SK-N-SH (cell line): Measurements from ENCODE around the gene PALLD. TPM values are rescaled to one million over a fixed set of nuclear protein-coding genes. Genes with fewer than 3 reads are reported as not detected.

Source experiments
- CTCF ChIA-PET: fragments of 300-600, 350-600 bp; formaldehyde crosslinking; extraction: SDS; loops from one replicate; lab custom pipeline; 2021; lab: Yijun Ruan, JAX
- POLR2A ChIA-PET: fragments of 350-600 bp; sonication (Branson Sonifier 250); formaldehyde crosslinking; extraction: SDS; loops from one replicate; lab custom pipeline; 2020; ENCODE audit warnings: antibody characterized with exemption, inconsistent platforms; lab: Yijun Ruan, JAX
- DNase-seq: peaks from one replicate; pipeline ENCODE4 v3.0.0; 2012
- H2AFZ ChIP-seq: fragments of 200-600 bp; sonication (generic); 2 replicates; pipeline ENCODE4 v1.8.1; 2016; ENCODE audit warnings: antibody characterized with exemption, mild to moderate bottlenecking, low read depth
- H3F3A ChIP-seq: fragments of 200-600 bp; sonication (generic); replicated peaks from 2 replicates; pipeline ENCODE3; 2016; ENCODE audit warnings: antibody characterized with exemption, mild to moderate bottlenecking; ENCODE audit not compliant: insufficient read depth
- H3K27ac ChIP-seq, 2 experiments: fragments of 200-500 bp in 1 of 2; fragments of 200-600 bp in 1 of 2; sonication (Bioruptor generic) in 1 of 2; sonication (generic), shearing (Covaris generic) in 1 of 2; 2 replicates each; pipeline versions ENCODE4 v1.5.1 to v1.6.1; 2014 to 2016; ENCODE audit warnings: low read depth in 2 of 2, inconsistent platforms in 1 of 2, low read length in 1 of 2, mild to moderate bottlenecking in 1 of 2, mixed read lengths in 1 of 2
- H3K27me3 ChIP-seq: fragments of 200-600 bp; sonication (generic), shearing (Covaris generic); 2 replicates; pipeline ENCODE4 v1.6.1; 2016; ENCODE audit warnings: mixed run types; ENCODE audit not compliant: insufficient read depth
- H3K36me3 ChIP-seq, 2 experiments: fragments of 200-500 bp in 1 of 2; fragments of 200-600 bp in 1 of 2; sonication (Bioruptor generic) in 1 of 2; sonication (generic) in 1 of 2; replicated peaks in 1 of 2; 2 replicates each; pipeline versions ENCODE3 to v1.5.1; 2014 to 2016; ENCODE audit warnings: low read length in 1 of 2, mild to moderate bottlenecking in 1 of 2; ENCODE audit not compliant: insufficient read depth in 2 of 2, control insufficient read depth in 1 of 2
- H3K4me1 ChIP-seq, 2 experiments: fragments of 200-500 bp in 1 of 2; fragments of 200-600 bp in 1 of 2; sonication (Bioruptor generic) in 1 of 2; sonication (generic), shearing (Covaris generic) in 1 of 2; 2 replicates each; pipeline versions ENCODE4 v1.5.1 to v1.6.1; 2014 to 2016; ENCODE audit warnings: low read depth in 1 of 2, low read length in 1 of 2, mixed run types in 1 of 2; ENCODE audit not compliant: insufficient read depth in 2 of 2, control insufficient read depth in 1 of 2
- H3K4me2 ChIP-seq: fragments of 200-600 bp; sonication (generic), shearing (Covaris generic); 2 replicates; pipeline ENCODE4 v1.6.1; 2017; ENCODE audit warnings: mixed run types
- H3K4me3 ChIP-seq, 2 experiments: fragments of 200-500 bp in 1 of 2; fragments of 200-600 bp in 1 of 2; sonication (Bioruptor generic) in 1 of 2; sonication (generic), shearing (Covaris generic) in 1 of 2; 2 replicates each; pipeline versions ENCODE4 v1.5.1 to v1.8.1; 2014 to 2016; ENCODE audit warnings: low read depth in 2 of 2, inconsistent platforms in 1 of 2, low read length in 1 of 2, mild to moderate bottlenecking in 1 of 2, mixed read lengths in 1 of 2, moderate library complexity in 1 of 2
- H3K79me2 ChIP-seq: fragments of 200-600 bp; sonication (generic); 2 replicates; pipeline ENCODE4 v1.8.1; 2017; ENCODE audit warnings: mild to moderate bottlenecking; ENCODE audit not compliant: insufficient read depth
- H3K9ac ChIP-seq: fragments of 200-600 bp; sonication (generic); 2 replicates; pipeline ENCODE4 v1.6.1; 2017; ENCODE audit warnings: mixed run types
- H3K9me2 ChIP-seq: fragments of 200-600 bp; sonication (generic); 2 replicates; pipeline ENCODE4 v1.6.1; 2017; ENCODE audit warnings: mixed run types
- H3K9me3 ChIP-seq: fragments of 200-600 bp; sonication (generic); 2 replicates; pipeline ENCODE4 v1.6.1; 2017; ENCODE audit warnings: mixed run types, mild to moderate bottlenecking, moderate library complexity
- H4K20me1 ChIP-seq: fragments of 200-600 bp; sonication (generic); 2 replicates; pipeline ENCODE4 v1.6.1; 2017; ENCODE audit warnings: mild to moderate bottlenecking, mixed run types; ENCODE audit not compliant: insufficient read depth
- ELF1 ChIP-seq: IDR thresholded peaks from 2 replicates; pipeline ENCODE4 v1.4.0; 2012
- EP300 ChIP-seq, 2 experiments: IDR thresholded peaks; 2 replicates each; pipeline versions ENCODE4 v1.4.0 to v1.6.1; 2012; ENCODE audit warnings: borderline replicate concordance in 1 of 2, low read depth in 1 of 2, low read length in 1 of 2
- EZH2phosphoT487 ChIP-seq: fragments of 200-600 bp; sonication (generic); IDR thresholded peaks from 2 replicates; pipeline ENCODE4 v1.6.1; 2017; ENCODE audit warnings: low read depth, mixed run types, mild to moderate bottlenecking, antibody characterized with exemption, moderate library complexity, borderline replicate concordance
- FOSL2 ChIP-seq: IDR thresholded peaks from 2 replicates; pipeline ENCODE4 v1.4.0; 2012; ENCODE audit warnings: low read depth, mild to moderate bottlenecking, moderate library complexity, borderline replicate concordance
- GABPA ChIP-seq: IDR thresholded peaks from 2 replicates; pipeline ENCODE4 v1.4.0; 2012; ENCODE audit warnings: low read depth, mild to moderate bottlenecking
- GATA2 ChIP-seq: sonication (generic); formaldehyde crosslinking; IDR thresholded peaks from 2 replicates; pipeline ENCODE4 v1.5.0; 2020; ENCODE audit warnings: mild to moderate bottlenecking, missing genetic modification reagents
- MEF2A ChIP-seq: IDR thresholded peaks from 2 replicates; pipeline ENCODE4 v1.4.0; 2012; ENCODE audit warnings: low read depth, borderline replicate concordance
- NRF1 ChIP-seq: IDR thresholded peaks from 2 replicates; pipeline ENCODE4 v1.6.1; 2012; ENCODE audit warnings: low read depth, mild to moderate bottlenecking, low read length
- POLR2AphosphoS5 ChIP-seq: IDR thresholded peaks from 2 replicates; pipeline ENCODE4 v1.6.1; 2012; ENCODE audit warnings: low read depth, low read length
- RAD21 ChIP-seq: IDR thresholded peaks from 2 replicates; pipeline ENCODE4 v1.6.1; 2012; ENCODE audit warnings: mild to moderate bottlenecking, low read length
- REST ChIP-seq: IDR thresholded peaks from 2 replicates; pipeline ENCODE4 v1.6.1; 2012; ENCODE audit warnings: mild to moderate bottlenecking, low read depth, low read length, moderate library complexity
- RFX5 ChIP-seq: IDR thresholded peaks from 2 replicates; pipeline ENCODE4 v1.6.1; 2012; ENCODE audit warnings: mild to moderate bottlenecking, improper control_type of control experiment, low read length
- RXRA ChIP-seq: IDR thresholded peaks from 2 replicates; pipeline ENCODE4 v1.4.0; 2012; ENCODE audit warnings: low read depth, mild to moderate bottlenecking, borderline replicate concordance
- TCF12 ChIP-seq: IDR thresholded peaks from 2 replicates; pipeline ENCODE4 v1.4.0; 2012
- USF2 ChIP-seq: fragments of 150-350 bp; IDR thresholded peaks from 2 replicates; pipeline ENCODE4 v1.6.1; 2017; ENCODE audit warnings: antibody characterized with exemption, low read length, low read depth, borderline replicate concordance
- ZBTB33 ChIP-seq: IDR thresholded peaks from 2 replicates; pipeline ENCODE4 v1.4.0; 2012; ENCODE audit warnings: low read depth, borderline replicate concordance
- WGBS: methylation state at CpG from one replicate; pipeline ENCODE4 v1.1.6; 2017; ENCODE audit warnings: low lambda C conversion rate; 5-methylcytosine and 5-hydroxymethylcytosine counted together
- polyA plus RNA-seq, 3 experiments: library from polyadenylated mRNA; depleted of rRNA; stranded (reverse); fragments of >200 nt; gene quantifications; 2 replicates each; pipeline ENCODE4 v1.2.3, GENCODE V29; 2012
- TF ChIP-seq, protein P1 (sequence below): IDR thresholded peaks from 2 replicates; pipeline ENCODE4 v1.4.0; 2012; ENCODE audit warnings: low read depth, borderline replicate concordance
- TF ChIP-seq, protein P2 (sequence below): IDR thresholded peaks from 2 replicates; pipeline ENCODE4; 2012

Gene PALLD
- polyA plus RNA-seq, 1 of the 3 experiments (the other 2 are of a cell fraction) = 33.0 TPM

DNA sequence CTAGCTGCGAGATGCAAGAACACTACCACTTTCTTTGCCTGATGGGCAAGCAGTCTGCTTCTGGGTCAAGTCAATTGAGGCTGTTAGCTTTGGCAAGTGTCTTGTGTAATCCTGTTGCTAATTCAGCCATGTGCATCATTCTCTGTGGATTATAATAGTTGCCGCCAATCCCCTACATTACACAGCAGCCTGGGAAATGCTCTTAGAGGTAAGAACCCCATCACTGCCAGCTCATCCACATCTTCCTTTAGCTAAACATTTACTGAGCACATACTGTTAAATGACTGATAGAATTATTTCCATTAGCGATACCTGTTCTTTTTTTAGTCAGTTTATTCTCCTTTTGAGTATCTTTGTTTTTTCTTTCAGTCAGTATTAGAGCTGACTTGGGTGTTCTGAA lies 397.0 kb downstream of the PALLD start:
- Histone ChIP-seq H3K4me2 (no peak overlapping the region), H3K4me1 (no peaks in the 10 kb centered on the region; a peak in 2 of 4 replicates), H3K9ac (no peak overlapping the region), H2AFZ (no peak overlapping the region), H3K27ac (no peak overlapping the region; a peak in 1 of 4 replicates), H3K27me3 (no peaks in the 10 kb centered on the region), H3K4me3 (no peak overlapping the region)
- DNase-seq = no peak
- no peak for TF ChIP-seq TCF12
- no peak for TF ChIP-seq USF2
- no peak for TF ChIP-seq NRF1
- TF ChIP-seq ELF1 = no peak
- no peak for TF ChIP-seq FOSL2
- TF ChIP-seq, protein P1, sequence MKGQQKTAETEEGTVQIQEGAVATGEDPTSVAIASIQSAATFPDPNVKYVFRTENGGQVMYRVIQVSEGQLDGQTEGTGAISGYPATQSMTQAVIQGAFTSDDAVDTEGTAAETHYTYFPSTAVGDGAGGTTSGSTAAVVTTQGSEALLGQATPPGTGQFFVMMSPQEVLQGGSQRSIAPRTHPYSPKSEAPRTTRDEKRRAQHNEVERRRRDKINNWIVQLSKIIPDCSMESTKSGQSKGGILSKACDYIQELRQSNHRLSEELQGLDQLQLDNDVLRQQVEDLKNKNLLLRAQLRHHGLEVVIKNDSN = no peak
- no peak for TF ChIP-seq EP300 (IDR thresholded peaks at IDR 0.05; ENCODE audit: borderline replicate concordance in 1 of 2, low read depth in 1 of 2, low read length in 1 of 2)
- no peak for TF ChIP-seq POLR2AphosphoS5
- no peak for TF ChIP-seq ZBTB33
- TF ChIP-seq MEF2A = no peak
- TF ChIP-seq, all 33 proteins: peak for 0
- POLR2A ChIA-PET = no interaction called here
- H3K9me2 ChIP-seq = no peaks in the 10 kb centered on the region
- CTCF ChIA-PET = interaction anchor here (0.8 to 1.5 kb wide), 3 partner anchors 13 to 308 kb away, joined by 3 to 4 read pairs (median 3); no protein-coding TSS in a partner anchor
- peaks cover 26% of the 10 kb centered on the region for H3K79me2 ChIP-seq
- 95% methylated on average over 3 of the region's 3 CpGs for WGBS
- peaks cover 74 to 92% of the 10 kb centered on the region in 2 experiments for H3K36me3 ChIP-seq
- H3K9me3 ChIP-seq = no peaks in the 10 kb centered on the region
- H4K20me1 ChIP-seq = no peaks in the 10 kb centered on the region
- peaks cover 29% of the 10 kb centered on the region for H3F3A ChIP-seq

GRCh38 chr4:168900080-168900479 lies 403.2 kb downstream of the PALLD start:
- Histone ChIP-seq H3K9me2 (no peaks in the 10 kb centered on the region), H4K20me1 (no peaks in the 10 kb centered on the region), H3F3A (peaks cover 32% of the 10 kb centered on the region), H3K4me1 (no peaks in the 10 kb centered on the region), H3K4me3 (no peak overlapping the region), H3K4me2 (no peak overlapping the region), H3K36me3 (peaks cover 52 to 93% of the 10 kb centered on the region in 2 experiments), H3K9me3 (no peaks in the 10 kb centered on the region), H2AFZ (no peak overlapping the region), H3K79me2 (peaks cover 5% of the 10 kb centered on the region; the same call in 1 of the 2 replicates), H3K27me3 (no peaks in the 10 kb centered on the region), H3K9ac (no peak overlapping the region), H3K27ac (no peak overlapping the region)
- whole genome bisulfite sequencing = 94% methylated on average over 2 of the region's 2 CpGs
- ChIA-PET POLR2A (no interaction called here), CTCF (no interaction called here)
- no peak for DNase-seq
- TF ChIP-seq EZH2phosphoT487 (no peak), NRF1 (no peak), REST (no peak), ELF1 (no peak), RFX5 (no peak), GABPA (no peak), FOSL2 (no peak), GATA2 (no peak), EP300 (IDR thresholded peaks at IDR 0.05; ENCODE audit: borderline replicate concordance in 1 of 2, low read depth in 1 of 2, low read length in 1 of 2) (no peak), RAD21 (no peak), RXRA (no peak)
- TF ChIP-seq, protein P2, sequence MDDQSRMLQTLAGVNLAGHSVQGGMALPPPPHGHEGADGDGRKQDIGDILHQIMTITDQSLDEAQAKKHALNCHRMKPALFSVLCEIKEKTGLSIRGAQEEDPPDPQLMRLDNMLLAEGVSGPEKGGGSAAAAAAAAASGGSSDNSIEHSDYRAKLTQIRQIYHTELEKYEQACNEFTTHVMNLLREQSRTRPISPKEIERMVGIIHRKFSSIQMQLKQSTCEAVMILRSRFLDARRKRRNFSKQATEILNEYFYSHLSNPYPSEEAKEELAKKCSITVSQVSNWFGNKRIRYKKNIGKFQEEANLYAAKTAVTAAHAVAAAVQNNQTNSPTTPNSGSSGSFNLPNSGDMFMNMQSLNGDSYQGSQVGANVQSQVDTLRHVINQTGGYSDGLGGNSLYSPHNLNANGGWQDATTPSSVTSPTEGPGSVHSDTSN = no peak
- TF ChIP-seq, protein P1 = no peak
